AG09319 (cell line): ENCODE measurements around the gene AMACR.

Source experiments
- DNase-seq: peaks from one replicate; pipeline ENCODE4 v3.0.0-alpha.2; 2010; ENCODE audit warnings: low read depth; ENCODE audit errors: extremely low read depth
- CTCF ChIP-seq: IDR thresholded peaks from 2 replicates; pipeline ENCODE4 v1.5.1; 2011; ENCODE audit warnings: low read depth, mild to moderate bottlenecking, inconsistent platforms, low read length, moderate library complexity

The AMACR gene

DNA sequence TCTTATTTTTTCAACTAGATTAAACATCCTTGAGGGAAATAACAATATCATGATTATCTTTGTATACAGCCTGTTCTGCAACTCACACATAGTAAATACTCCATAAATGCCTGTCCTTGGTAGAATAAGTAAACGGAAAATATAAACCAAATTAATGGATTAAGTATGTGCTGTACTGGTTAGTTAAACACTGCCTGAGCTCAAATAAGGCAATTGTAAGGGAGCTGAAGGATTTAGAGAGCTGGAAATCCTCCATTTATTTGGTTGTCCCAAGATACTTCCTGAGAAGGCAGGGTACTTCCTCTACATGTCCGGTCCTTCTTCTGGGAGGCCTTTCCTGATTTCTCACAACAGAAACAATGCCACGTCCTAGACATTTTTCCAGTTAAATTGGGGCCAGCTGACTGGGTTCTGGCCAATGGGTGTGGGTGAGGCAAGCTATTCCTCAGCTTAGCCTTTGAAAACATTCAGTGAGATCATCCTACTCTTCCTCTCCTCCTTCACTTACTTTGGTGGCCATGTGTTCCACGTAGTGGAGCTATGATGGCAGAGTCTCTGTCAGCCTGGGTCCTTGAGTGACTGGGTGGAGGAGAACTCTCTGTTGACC, 43.6 kb upstream of the AMACR start:
- no peak for TF ChIP-seq CTCF
- no peak for DNase-seq

- no peak for TF ChIP-seq CTCF
These were observed 40.1 kb upstream of the AMACR start for GRCh38 chr5:34047774-34048572.

DNA sequence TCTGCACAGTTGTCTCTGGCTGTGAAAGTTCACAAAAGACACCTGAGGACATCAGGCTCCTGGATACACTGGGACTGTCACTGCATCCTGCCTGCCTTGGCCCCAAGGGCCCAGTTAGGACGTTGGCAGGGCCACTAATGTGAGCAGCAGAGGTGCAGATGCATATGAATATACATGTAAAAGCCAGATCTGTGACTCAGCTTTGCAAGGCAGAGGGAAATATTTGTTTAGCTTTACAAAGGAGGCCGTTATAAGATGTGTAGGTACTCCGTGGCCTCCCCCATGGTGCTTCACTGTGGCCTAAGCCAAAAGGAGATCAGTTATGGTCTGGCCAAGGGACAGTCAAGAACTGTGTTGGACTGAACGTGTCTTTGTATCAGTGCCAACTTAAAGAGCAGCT, 39.3 kb upstream of the AMACR start:
- no peak for TF ChIP-seq CTCF
- DNase-seq = no peak

More at GRCh38 chr5:34047774-34048572, 40.1 kb upstream of the AMACR start:
- DNase-seq = no peak

DNA sequence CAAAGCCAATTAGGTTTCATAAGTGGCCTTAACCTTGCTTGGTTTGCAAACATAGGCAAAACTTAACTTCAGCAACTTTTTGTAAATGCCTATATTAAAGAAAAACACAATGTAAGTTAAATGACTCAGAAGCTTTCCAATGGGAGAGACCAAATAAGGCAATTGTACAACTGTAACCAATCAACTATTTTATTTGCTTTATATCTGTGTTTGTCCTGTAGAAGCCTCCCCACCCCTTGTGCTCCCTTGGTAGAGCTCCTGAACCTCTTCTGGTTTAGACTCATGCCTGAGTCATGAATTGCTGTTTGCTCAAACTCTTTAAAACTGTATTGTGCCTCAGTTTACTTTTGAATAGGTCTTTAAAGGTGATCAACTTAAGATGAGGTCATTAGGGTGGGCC, 38.1 kb upstream of the AMACR start:
- no peak for DNase-seq
- TF ChIP-seq CTCF = no peak

GRCh38 chr5:34045023-34045422, 37.2 kb upstream of the AMACR start:
- no peak for DNase-seq
- TF ChIP-seq CTCF = no peak

- DNase-seq = no peak
- TF ChIP-seq CTCF = no peak
These were observed 35.4 kb upstream of the AMACR start, which contains the start of gene C1QTNF3 for GRCh38 chr5:34043099-34043876. TSS of gene C1QTNF3 (minus strand) at chr5:34043213. CDS start at chr5:34043125, 88 bp downstream.

GRCh38 chr5:34042321-34042720, 34.5 kb upstream of the AMACR start:
- no peak for DNase-seq
- no peak for TF ChIP-seq CTCF
